Measurements from ENCODE around the gene DDC. TPM values are rescaled to one million over a fixed set of nuclear protein-coding genes. Genes with fewer than 3 reads are reported as not detected.
"Not testable (repeated sequence)": the region's sequence is repeated elsewhere in the genome, so short reads cannot be mapped to it uniquely, and the experiment has no call there.

Gene DDC
- polyA plus RNA-seq, 2 donors, result 0.18 to 0.37 TPM

DNA sequence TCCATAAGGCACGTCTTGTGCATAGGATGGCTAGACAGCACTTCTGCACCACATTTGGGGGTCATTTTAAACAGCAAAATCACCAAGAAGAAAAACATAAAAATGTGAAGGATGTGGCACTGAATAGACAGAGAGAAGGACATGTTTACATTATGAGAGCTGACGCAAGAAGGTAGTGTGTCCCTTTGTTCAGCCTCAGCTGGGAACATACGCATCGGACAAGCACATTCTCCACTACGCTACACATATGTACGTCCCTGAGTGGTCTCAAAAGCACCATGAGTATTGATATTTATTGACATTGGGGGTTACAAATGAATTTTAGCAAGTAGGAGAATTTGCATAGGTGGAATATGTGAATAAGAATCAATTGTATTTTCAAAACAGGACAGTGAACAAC, 20.2 kb downstream of the DDC start:
- WGBS, 2 donors, result 76 to 80% methylated on average over 6 of the region's 6 CpGs
- Histone ChIP-seq H3K4me3 (ENCODE audit: low read depth in 1 of 2, low read length in 2 of 2) (no peak overlapping the region), H3K27me3 (ENCODE audit: control insufficient read depth in 1 of 2, insufficient read depth in 2 of 2, low read length in 2 of 2) (no peaks in the 10 kb centered on the region), H3K4me1 (ENCODE audit: control insufficient read depth in 2 of 2, insufficient read depth in 2 of 2, low read length in 1 of 2) (no peaks in the 10 kb centered on the region), H3K9me3 (ENCODE audit: control insufficient read depth in 2 of 2, insufficient read depth in 1 of 2, low read depth in 1 of 2, low read length in 1 of 2) (no peaks in the 10 kb centered on the region), H3K36me3 (ENCODE audit: control insufficient read depth in 2 of 2, insufficient read depth in 2 of 2, low read length in 1 of 2) (no peaks in the 10 kb centered on the region), H3K27ac (ENCODE audit: low read depth in 2 of 2, low read length in 1 of 2) (no peak overlapping the region)

DNA sequence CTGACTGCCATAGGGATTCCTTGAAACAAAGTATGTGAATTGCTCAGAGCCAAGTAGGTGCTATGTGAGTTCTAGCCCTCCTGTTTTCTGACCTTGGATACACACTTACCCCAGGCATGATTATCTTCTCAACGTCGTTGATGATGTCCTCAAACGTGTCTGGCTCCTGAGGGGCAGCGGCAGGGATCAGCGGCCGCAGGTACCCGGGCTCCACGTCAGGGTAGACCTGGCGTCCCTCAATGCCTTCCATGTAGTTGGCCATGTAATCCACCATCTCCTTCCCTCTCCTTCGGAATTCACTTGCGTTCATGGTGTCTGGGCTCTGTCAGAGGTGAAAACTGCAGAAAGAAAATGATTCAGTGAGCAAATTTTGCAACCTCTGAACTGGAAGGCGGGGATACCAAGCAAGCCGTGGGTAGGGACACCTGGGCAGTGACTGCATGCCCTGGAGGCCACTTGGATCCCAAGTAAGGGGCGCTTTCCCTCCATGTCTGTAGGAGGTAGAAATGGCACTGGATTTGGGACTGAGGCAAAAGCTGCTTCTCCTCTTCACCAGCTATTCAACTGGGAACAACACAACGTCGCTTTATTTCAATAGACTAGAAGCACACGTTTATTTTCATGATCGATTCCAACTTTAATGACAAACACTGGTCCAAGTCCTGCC, 21.3 kb downstream of the DDC start:
- Histone ChIP-seq H3K4me1 (ENCODE audit: control insufficient read depth in 2 of 2, insufficient read depth in 2 of 2, low read length in 1 of 2) (no peaks in the 10 kb centered on the region), H3K27ac (ENCODE audit: low read depth in 2 of 2, low read length in 1 of 2) (no peak overlapping the region), H3K9me3 (ENCODE audit: control insufficient read depth in 2 of 2, insufficient read depth in 1 of 2, low read depth in 1 of 2, low read length in 1 of 2) (no peaks in the 10 kb centered on the region), H3K36me3 (ENCODE audit: control insufficient read depth in 2 of 2, insufficient read depth in 2 of 2, low read length in 1 of 2) (no peaks in the 10 kb centered on the region), H3K4me3 (ENCODE audit: low read depth in 1 of 2, low read length in 2 of 2) (no peak overlapping the region), H3K27me3 (ENCODE audit: control insufficient read depth in 1 of 2, insufficient read depth in 2 of 2, low read length in 2 of 2) (no peaks in the 10 kb centered on the region)
- 88 to 89% methylated on average over 18 of the region's 18 CpGs for WGBS, 2 donors

DNA sequence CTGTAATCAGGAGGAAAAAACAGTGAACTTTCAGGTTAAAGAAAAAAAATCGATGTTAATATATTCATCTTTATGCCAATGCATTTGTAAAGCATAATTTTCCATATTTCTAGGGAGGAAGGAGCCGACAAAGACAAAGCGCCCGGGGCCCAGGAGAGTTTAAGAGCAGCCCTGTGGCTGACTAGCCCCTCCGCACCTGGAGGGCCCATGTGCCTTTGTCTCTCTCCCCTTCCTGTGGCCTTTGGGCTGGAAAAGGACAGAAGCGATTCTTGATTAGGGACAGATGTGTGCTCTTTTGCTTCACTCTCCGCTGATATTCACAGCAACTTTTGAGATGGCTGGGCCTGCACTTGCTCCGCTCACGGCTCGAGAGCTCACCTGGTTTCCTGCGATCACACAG, 23.1 kb downstream of the DDC start:
- Histone ChIP-seq H3K27me3 (ENCODE audit: control insufficient read depth in 1 of 2, insufficient read depth in 2 of 2, low read length in 2 of 2) (no peaks in the 10 kb centered on the region), H3K27ac (ENCODE audit: low read depth in 2 of 2, low read length in 1 of 2) (no peak overlapping the region), H3K36me3 (ENCODE audit: control insufficient read depth in 2 of 2, insufficient read depth in 2 of 2, low read length in 1 of 2) (no peaks in the 10 kb centered on the region), H3K4me3 (ENCODE audit: low read depth in 1 of 2, low read length in 2 of 2) (no peak overlapping the region), H3K4me1 (ENCODE audit: control insufficient read depth in 2 of 2, insufficient read depth in 2 of 2, low read length in 1 of 2) (no peaks in the 10 kb centered on the region), H3K9me3 (ENCODE audit: control insufficient read depth in 2 of 2, insufficient read depth in 1 of 2, low read depth in 1 of 2, low read length in 1 of 2) (no peaks in the 10 kb centered on the region)
- 89 to 93% methylated on average over 11 of the region's 11 CpGs for WGBS, 2 donors

DNA sequence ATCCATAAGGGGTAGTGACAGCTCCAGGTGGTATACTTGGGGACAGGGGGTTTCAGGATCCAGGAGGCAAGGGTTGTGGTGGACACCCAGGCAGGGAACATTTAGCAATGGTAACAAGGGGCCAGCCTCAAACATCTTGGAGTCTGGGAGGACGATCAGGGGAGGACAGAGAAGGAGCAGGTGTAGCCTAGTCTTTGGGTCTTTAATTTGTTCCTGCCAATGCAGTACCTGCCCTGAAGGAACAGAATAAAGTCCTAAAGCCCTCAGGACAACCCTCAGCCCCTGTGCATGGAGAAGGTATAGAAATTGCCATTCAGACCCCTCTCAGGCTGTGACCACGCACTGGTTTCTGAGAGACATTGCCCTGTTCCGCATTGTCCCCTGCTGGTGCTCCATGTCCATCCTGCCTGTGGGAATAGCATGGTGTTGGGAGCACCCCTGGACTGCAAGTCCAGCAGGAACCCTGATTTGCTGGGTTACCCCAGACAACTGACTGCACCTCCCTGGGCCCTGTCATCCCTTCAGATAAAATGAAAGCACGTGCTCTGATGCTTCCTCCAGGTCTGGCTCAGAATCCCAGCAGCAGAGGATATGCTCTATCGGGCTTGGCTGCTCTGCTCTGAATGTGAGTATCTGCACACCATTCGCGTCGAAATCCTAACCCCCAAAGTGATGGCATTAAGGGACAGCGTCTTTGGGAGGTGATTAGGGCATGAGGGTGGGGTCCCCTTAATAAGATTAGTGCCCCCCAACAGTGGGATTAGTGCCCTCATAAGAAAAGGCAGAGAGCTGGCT, 24.2 kb downstream of the DDC start:
- Histone ChIP-seq H3K4me3 (ENCODE audit: low read depth in 1 of 2, low read length in 2 of 2) (no peak overlapping the region), H3K36me3 (ENCODE audit: control insufficient read depth in 2 of 2, insufficient read depth in 2 of 2, low read length in 1 of 2) (no peaks in the 10 kb centered on the region), H3K27me3 (ENCODE audit: control insufficient read depth in 1 of 2, insufficient read depth in 2 of 2, low read length in 2 of 2) (no peaks in the 10 kb centered on the region), H3K4me1 (ENCODE audit: control insufficient read depth in 2 of 2, insufficient read depth in 2 of 2, low read length in 1 of 2) (no peaks in the 10 kb centered on the region), H3K27ac (ENCODE audit: low read depth in 2 of 2, low read length in 1 of 2) (no peak overlapping the region), H3K9me3 (ENCODE audit: control insufficient read depth in 2 of 2, insufficient read depth in 1 of 2, low read depth in 1 of 2, low read length in 1 of 2) (no peaks in the 10 kb centered on the region)
- WGBS, 2 donors, result 92 to 93% methylated on average over 9 of the region's 9 CpGs

DNA sequence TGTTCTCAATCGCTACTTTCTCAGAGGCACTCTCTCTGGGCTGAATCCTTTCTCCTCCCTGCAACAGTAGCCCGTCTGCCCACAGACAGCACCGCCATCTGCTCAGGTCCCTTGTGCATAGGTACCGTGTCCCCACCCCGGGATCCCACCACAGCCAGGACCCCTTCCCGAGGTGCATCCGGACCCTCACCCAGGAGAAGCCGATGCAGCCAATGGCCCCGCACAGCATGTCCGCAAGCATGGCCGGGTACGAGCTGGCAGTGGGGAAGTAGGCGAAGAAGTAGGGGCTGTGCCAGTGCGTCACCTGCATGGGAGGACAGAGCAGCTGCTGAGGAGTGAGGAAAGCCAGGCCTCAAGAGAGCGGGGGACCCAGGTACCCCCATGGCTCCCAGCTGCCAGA, 25.5 kb downstream of the DDC start:
- no peak overlapping the region for H3K27ac ChIP-seq (ENCODE audit: low read depth in 2 of 2, low read length in 1 of 2)
- peaks cover 0 to under 1% of the 10 kb centered on the region in 2 donors for H3K9me3 ChIP-seq (ENCODE audit: control insufficient read depth in 2 of 2, insufficient read depth in 1 of 2, low read depth in 1 of 2, low read length in 1 of 2)
- no peaks in the 10 kb centered on the region for H3K36me3 ChIP-seq (ENCODE audit: control insufficient read depth in 2 of 2, insufficient read depth in 2 of 2, low read length in 1 of 2)
- peaks cover under 1 to 2% of the 10 kb centered on the region in 2 donors for H3K4me1 ChIP-seq (ENCODE audit: control insufficient read depth in 2 of 2, insufficient read depth in 2 of 2, low read length in 1 of 2)
- no peak overlapping the region for H3K4me3 ChIP-seq (ENCODE audit: low read depth in 1 of 2, low read length in 2 of 2)
- no peaks in the 10 kb centered on the region for H3K27me3 ChIP-seq (ENCODE audit: control insufficient read depth in 1 of 2, insufficient read depth in 2 of 2, low read length in 2 of 2)
- WGBS, 2 donors, result 94 to 99% methylated on average over 15 of the region's 15 CpGs

DNA sequence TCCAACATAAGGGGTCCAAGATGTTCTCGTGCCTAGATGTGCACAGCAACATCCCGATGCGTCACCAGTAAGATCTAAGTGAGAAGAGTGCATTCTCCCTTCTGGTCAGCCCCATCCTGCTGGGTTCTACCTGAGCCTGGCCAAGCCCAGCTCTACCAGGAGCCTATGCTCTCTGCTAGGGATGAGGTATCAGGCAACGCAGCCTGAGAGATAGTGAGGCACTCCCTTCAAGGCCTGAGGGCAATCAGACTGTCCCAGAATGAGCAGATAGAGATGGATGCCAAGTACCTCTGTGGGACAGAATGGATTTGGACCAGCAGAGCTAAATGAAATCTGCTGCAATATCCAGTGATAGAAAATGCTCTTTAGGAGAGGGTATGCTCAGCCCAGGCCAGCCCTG, 26.7 kb downstream of the DDC start:
- Histone ChIP-seq H3K27ac (ENCODE audit: low read depth in 2 of 2, low read length in 1 of 2) (no peak overlapping the region), H3K9me3 (ENCODE audit: control insufficient read depth in 2 of 2, insufficient read depth in 1 of 2, low read depth in 1 of 2, low read length in 1 of 2) (peaks cover 0 to 2% of the 10 kb centered on the region in 2 donors), H3K4me1 (ENCODE audit: control insufficient read depth in 2 of 2, insufficient read depth in 2 of 2, low read length in 1 of 2) (peaks cover 2 to 3% of the 10 kb centered on the region in 2 donors), H3K4me3 (ENCODE audit: low read depth in 1 of 2, low read length in 2 of 2) (no peak overlapping the region), H3K36me3 (ENCODE audit: control insufficient read depth in 2 of 2, insufficient read depth in 2 of 2, low read length in 1 of 2) (no peaks in the 10 kb centered on the region), H3K27me3 (ENCODE audit: control insufficient read depth in 1 of 2, insufficient read depth in 2 of 2, low read length in 2 of 2) (no peaks in the 10 kb centered on the region)
- WGBS, 2 donors, result 90 to 91% methylated on average over 4 of the region's 4 CpGs

DNA sequence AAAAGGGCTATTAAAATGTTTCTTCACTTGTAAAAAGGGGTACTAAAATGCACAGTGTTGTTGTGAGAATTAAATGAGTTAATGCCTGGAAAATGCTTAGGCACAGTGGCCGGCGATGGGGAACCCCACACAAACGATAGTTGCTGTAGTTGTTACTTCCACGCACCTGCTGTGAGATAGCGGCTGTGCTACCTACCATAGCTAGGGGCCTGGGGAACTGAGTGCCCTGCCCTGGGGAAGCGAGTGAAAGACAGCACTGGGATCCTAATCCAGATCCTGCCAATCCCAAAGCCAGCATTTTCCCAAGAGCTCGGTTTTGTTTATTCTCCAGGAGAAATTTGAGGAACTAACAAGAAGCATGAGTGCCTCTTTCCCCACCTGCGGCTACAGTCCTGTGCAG, 27.8 kb downstream of the DDC start:
- H3K36me3 ChIP-seq (ENCODE audit: control insufficient read depth in 2 of 2, insufficient read depth in 2 of 2, low read length in 1 of 2), result no peaks in the 10 kb centered on the region

DNA sequence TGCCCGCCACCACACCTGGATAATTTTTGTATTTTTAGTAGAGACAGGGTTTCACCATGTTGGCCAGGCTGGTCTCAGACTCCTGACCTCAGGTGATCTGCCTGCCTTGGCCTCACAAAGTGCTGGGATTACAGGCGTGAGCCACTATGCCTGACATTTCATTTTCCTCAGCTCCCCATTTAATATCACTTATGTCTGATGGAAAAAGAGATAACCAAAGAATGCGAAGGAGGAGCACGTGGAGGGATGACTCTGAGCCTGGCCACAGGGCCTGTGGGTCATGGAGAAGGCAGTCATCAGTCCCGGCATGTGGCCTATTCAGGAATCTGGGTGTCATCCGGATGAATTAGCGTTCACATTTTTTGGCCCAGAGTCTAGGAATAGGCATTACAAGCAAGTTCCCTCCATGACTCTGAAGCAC, 29.9 kb downstream of the DDC start:
- not testable (repeated sequence) for H3K27me3 ChIP-seq (ENCODE audit: control insufficient read depth in 1 of 2, insufficient read depth in 2 of 2, low read length in 2 of 2); H3K4me3 ChIP-seq (ENCODE audit: low read depth in 1 of 2, low read length in 2 of 2); H3K4me1 ChIP-seq (ENCODE audit: control insufficient read depth in 2 of 2, insufficient read depth in 2 of 2, low read length in 1 of 2); H3K27ac ChIP-seq (ENCODE audit: low read depth in 2 of 2, low read length in 1 of 2); H3K9me3 ChIP-seq (ENCODE audit: control insufficient read depth in 2 of 2, insufficient read depth in 1 of 2, low read depth in 1 of 2, low read length in 1 of 2); H3K36me3 ChIP-seq (ENCODE audit: control insufficient read depth in 2 of 2, insufficient read depth in 2 of 2, low read length in 1 of 2)
- 84 to 88% methylated on average over 7 of the region's 7 CpGs for WGBS, 2 donors

More for the DNA sequence above, 27.8 kb downstream of the DDC start:
- Histone ChIP-seq H3K27ac (ENCODE audit: low read depth in 2 of 2, low read length in 1 of 2) (no peak overlapping the region), H3K27me3 (ENCODE audit: control insufficient read depth in 1 of 2, insufficient read depth in 2 of 2, low read length in 2 of 2) (no peaks in the 10 kb centered on the region), H3K9me3 (ENCODE audit: control insufficient read depth in 2 of 2, insufficient read depth in 1 of 2, low read depth in 1 of 2, low read length in 1 of 2) (peaks cover 0 to 2% of the 10 kb centered on the region in 2 donors), H3K4me1 (ENCODE audit: control insufficient read depth in 2 of 2, insufficient read depth in 2 of 2, low read length in 1 of 2) (peaks cover 2 to 3% of the 10 kb centered on the region in 2 donors), H3K4me3 (ENCODE audit: low read depth in 1 of 2, low read length in 2 of 2) (no peak overlapping the region)
- WGBS, 2 donors, result 90 to 95% methylated on average over 8 of the region's 8 CpGs

DNA sequence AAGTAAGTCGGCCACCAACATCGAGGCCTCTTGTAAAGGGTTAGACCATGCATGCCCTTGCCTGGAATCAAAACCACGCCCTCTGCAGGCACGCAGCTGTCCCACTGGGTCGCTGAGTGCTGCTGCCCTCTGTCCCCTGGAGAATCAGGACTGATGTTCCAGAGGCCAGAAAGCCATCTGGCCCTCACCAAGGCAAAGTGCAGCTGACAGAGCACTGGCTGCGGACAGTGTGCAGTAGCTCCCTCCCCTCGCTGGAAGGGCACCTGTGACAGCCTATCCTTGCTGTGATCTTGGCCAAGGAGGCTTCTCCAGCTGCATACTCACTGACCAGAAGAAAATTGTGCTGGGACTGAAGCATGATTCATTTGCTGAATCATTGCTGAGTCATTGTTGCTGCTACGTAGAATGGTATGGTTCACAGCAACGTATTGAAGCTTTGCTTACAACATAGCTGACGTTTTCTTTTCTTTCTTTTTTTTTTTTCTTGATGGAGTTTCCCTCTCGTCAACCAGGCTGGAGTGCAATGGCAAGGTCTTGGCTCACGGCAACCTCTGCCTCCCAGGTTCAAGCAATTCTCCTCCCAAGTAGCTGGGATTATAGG, 30.4 kb downstream of the DDC start:
- Histone ChIP-seq H3K36me3 (ENCODE audit: control insufficient read depth in 2 of 2, insufficient read depth in 2 of 2, low read length in 1 of 2) (no peaks in the 10 kb centered on the region), H3K27me3 (ENCODE audit: control insufficient read depth in 1 of 2, insufficient read depth in 2 of 2, low read length in 2 of 2) (no peaks in the 10 kb centered on the region), H3K9me3 (ENCODE audit: control insufficient read depth in 2 of 2, insufficient read depth in 1 of 2, low read depth in 1 of 2, low read length in 1 of 2) (peaks cover 0 to 2% of the 10 kb centered on the region in 2 donors), H3K4me1 (ENCODE audit: control insufficient read depth in 2 of 2, insufficient read depth in 2 of 2, low read length in 1 of 2) (peaks cover 2 to 9% of the 10 kb centered on the region in 2 donors), H3K27ac (ENCODE audit: low read depth in 2 of 2, low read length in 1 of 2) (no peak overlapping the region), H3K4me3 (ENCODE audit: low read depth in 1 of 2, low read length in 2 of 2) (no peak overlapping the region)
- 51 to 60% methylated on average over 12 of the region's 12 CpGs for WGBS, 2 donors
